HepG2 (cell line): Measurements from ENCODE around the gene MCAT. TPM values are rescaled to one million over a fixed set of nuclear protein-coding genes. Genes with fewer than 3 reads are reported as not detected.

Source experiments
- CEBPB ChIP-seq: IDR thresholded peaks from 2 replicates; pipeline ENCODE4 v1.6.1; 2011; ENCODE audit warnings: low read depth, low read length, improper control_type of control experiment, borderline replicate concordance
- LRRFIP1 ChIP-seq: sonication (generic); formaldehyde crosslinking; conservative IDR thresholded peaks from 2 replicates; pipeline ENCODE4 v1.4.0; 2020; ENCODE audit warnings: missing genetic modification reagents
- RARG ChIP-seq: sonication (generic); formaldehyde crosslinking; IDR thresholded peaks from 2 replicates; pipeline ENCODE4 v1.4.0; 2020; ENCODE audit warnings: low read depth, mild to moderate bottlenecking, missing genetic modification reagents
- SAP130 ChIP-seq: IDR thresholded peaks from 2 replicates; pipeline ENCODE4 v1.6.1; 2016; ENCODE audit warnings: low read depth
- ZNF282 ChIP-seq: fragments of 450-650 bp; IDR thresholded peaks from 2 replicates; pipeline ENCODE4 v1.6.1; 2018; ENCODE audit not compliant: partially characterized antibody
- ZNF407 ChIP-seq: sonication (generic); formaldehyde crosslinking; IDR thresholded peaks from one replicate; pipeline ENCODE4 v1.5.1; 2020; ENCODE audit warnings: mild to moderate bottlenecking, missing genetic modification reagents; ENCODE audit errors: not compliant biosample characterization
- ZNF446 ChIP-seq: sonication (generic); formaldehyde crosslinking; IDR thresholded peaks from 2 replicates; pipeline ENCODE4 v1.5.0; 2020; ENCODE audit warnings: mild to moderate bottlenecking, missing genetic modification reagents
- ZNF543 ChIP-seq: sonication (generic); formaldehyde crosslinking; IDR thresholded peaks from 2 replicates; pipeline ENCODE4 v1.4.0; 2020; ENCODE audit warnings: mild to moderate bottlenecking, missing genetic modification reagents
- polyA plus RNA-seq, 8 experiments: library from polyadenylated mRNA; depleted of rRNA in 3 of 8; stranded (reverse) in 7 of 8; unstranded in 1 of 8; fragments of >200 nt; fragmentation: Illumina TruSeq in 4 of 8; extraction: Trizol in 4 of 8; gene quantifications; 2 replicates each; pipeline versions ENCODE4 v1.2.1 to v1.2.3, GENCODE V29; 2011 to 2016; ENCODE audit warnings: low read depth in 4 of 8, missing spikeins in 1 of 8, mixed read lengths in 1 of 8; ENCODE audit not compliant: insufficient read depth in 1 of 8
- total RNA-seq, 5 experiments: library from RNA; depleted of rRNA; stranded (reverse); fragments of >200 nt; fragmentation: Illumina TruSeq; extraction: Trizol; gene quantifications; 2 replicates each; pipeline ENCODE4 v1.2.3, GENCODE V29; 2016; ENCODE audit warnings: low read depth in 1 of 5
- TF ChIP-seq, protein P1 (sequence below): IDR thresholded peaks from 2 replicates; pipeline ENCODE4 v1.4.0; 2020; ENCODE audit warnings: mild to moderate bottlenecking, missing genetic modification reagents

MCAT gene
- total and polyA plus RNA-seq, 2 of the 13 experiments (the other 11 are each of a cell fraction or from before 2014, with no cell fraction given): 9.3 to 16.7 TPM

- no peak for TF ChIP-seq ZNF407 (CRISPR knock-in tag)
- no peak for TF ChIP-seq ZNF446 (CRISPR knock-in tag)
- TF ChIP-seq, protein P1, sequence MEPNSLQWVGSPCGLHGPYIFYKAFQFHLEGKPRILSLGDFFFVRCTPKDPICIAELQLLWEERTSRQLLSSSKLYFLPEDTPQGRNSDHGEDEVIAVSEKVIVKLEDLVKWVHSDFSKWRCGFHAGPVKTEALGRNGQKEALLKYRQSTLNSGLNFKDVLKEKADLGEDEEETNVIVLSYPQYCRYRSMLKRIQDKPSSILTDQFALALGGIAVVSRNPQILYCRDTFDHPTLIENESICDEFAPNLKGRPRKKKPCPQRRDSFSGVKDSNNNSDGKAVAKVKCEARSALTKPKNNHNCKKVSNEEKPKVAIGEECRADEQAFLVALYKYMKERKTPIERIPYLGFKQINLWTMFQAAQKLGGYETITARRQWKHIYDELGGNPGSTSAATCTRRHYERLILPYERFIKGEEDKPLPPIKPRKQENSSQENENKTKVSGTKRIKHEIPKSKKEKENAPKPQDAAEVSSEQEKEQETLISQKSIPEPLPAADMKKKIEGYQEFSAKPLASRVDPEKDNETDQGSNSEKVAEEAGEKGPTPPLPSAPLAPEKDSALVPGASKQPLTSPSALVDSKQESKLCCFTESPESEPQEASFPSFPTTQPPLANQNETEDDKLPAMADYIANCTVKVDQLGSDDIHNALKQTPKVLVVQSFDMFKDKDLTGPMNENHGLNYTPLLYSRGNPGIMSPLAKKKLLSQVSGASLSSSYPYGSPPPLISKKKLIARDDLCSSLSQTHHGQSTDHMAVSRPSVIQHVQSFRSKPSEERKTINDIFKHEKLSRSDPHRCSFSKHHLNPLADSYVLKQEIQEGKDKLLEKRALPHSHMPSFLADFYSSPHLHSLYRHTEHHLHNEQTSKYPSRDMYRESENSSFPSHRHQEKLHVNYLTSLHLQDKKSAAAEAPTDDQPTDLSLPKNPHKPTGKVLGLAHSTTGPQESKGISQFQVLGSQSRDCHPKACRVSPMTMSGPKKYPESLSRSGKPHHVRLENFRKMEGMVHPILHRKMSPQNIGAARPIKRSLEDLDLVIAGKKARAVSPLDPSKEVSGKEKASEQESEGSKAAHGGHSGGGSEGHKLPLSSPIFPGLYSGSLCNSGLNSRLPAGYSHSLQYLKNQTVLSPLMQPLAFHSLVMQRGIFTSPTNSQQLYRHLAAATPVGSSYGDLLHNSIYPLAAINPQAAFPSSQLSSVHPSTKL (CRISPR knock-in tag): peak; percentile 15; the same call in 1 of the 2 replicates
- TF ChIP-seq ZNF543 (CRISPR knock-in tag): no peak
- TF ChIP-seq RARG: no peak
- TF ChIP-seq SAP130 (CRISPR knock-in tag): peak; percentile 28; the same call in 1 of the 2 replicates
- TF ChIP-seq LRRFIP1 (CRISPR knock-in tag): no peak
- TF ChIP-seq CEBPB: 0 out of 2 replicates have a peak, but pooled peaks have one; percentile 21
- TF ChIP-seq ZNF282: no peak
These were observed 40.5 kb upstream of the MCAT start (continued) for GRCh38 chr22:43183496-43184277.
